NCI-H460 (cell line): ENCODE data around the gene HECTD4. TPM values are rescaled to one million over a fixed set of nuclear protein-coding genes. Genes with fewer than 3 reads are reported as not detected.

ENCODE experiments used
- DNase-seq: peaks from one replicate; pipeline ENCODE4 v3.0.0-alpha.2; 2016; ENCODE audit warnings: low read depth; ENCODE audit errors: extremely low read depth
- total RNA-seq: library from RNA; depleted of rRNA; stranded (reverse); fragments of >200 nt; shearing (Covaris generic); gene quantifications from 2 replicates; pipeline ENCODE4 v1.2.3, GENCODE V29; 2014

The HECTD4 gene
- total RNA-seq, 1 experiment from 2014 or later = 13.6 TPM

GRCh38 chr12:112185093-112185923 is 196.9 kb downstream of the HECTD4 start:
- no peak for DNase-seq

- no peak for DNase-seq
Measured at GRCh38 chr12:112184056-112184887, 198.0 kb downstream of the HECTD4 start.

GRCh38 chr12:112183141-112184021 is 198.8 kb downstream of the HECTD4 start:
- no peak for DNase-seq

- no peak for DNase-seq
Measured at GRCh38 chr12:112182499-112182898, 199.7 kb downstream of the HECTD4 start.

- no peak for DNase-seq
Measured at GRCh38 chr12:112180422-112180821, 201.8 kb downstream of the HECTD4 start.

GRCh38 chr12:112179916-112180315 is 202.3 kb downstream of the HECTD4 start:
- no peak for DNase-seq

GRCh38 chr12:112179341-112179740 is 202.9 kb downstream of the HECTD4 start:
- no peak for DNase-seq

- DNase-seq = no peak
Measured at GRCh38 chr12:112178796-112179195, 203.4 kb downstream of the HECTD4 start.

- DNase-seq = no peak
Measured at GRCh38 chr12:112176321-112177010, 205.8 kb downstream of the HECTD4 start.

GRCh38 chr12:112175361-112176155 is 206.7 kb downstream of the HECTD4 start:
- no peak for DNase-seq

- no peak for DNase-seq
Measured at GRCh38 chr12:112172556-112173324, 209.5 kb downstream of the HECTD4 start.

GRCh38 chr12:112170971-112171596 is 211.1 kb downstream of the HECTD4 start:
- no peak for DNase-seq

GRCh38 chr12:112170376-112170775 is 211.9 kb downstream of the HECTD4 start:
- no peak for DNase-seq

GRCh38 chr12:112169966-112170365 is 212.3 kb downstream of the HECTD4 start:
- DNase-seq = no peak

GRCh38 chr12:112169161-112169872 is 212.9 kb downstream of the HECTD4 start:
- DNase-seq = no peak

- no peak for DNase-seq
Measured at GRCh38 chr12:112168561-112168971, 213.7 kb downstream of the HECTD4 start.

- no peak for DNase-seq
Measured at GRCh38 chr12:112167718-112168525, 214.3 kb downstream of the HECTD4 start.
